ENCODE measurements around the gene NECTIN4.

DNA sequence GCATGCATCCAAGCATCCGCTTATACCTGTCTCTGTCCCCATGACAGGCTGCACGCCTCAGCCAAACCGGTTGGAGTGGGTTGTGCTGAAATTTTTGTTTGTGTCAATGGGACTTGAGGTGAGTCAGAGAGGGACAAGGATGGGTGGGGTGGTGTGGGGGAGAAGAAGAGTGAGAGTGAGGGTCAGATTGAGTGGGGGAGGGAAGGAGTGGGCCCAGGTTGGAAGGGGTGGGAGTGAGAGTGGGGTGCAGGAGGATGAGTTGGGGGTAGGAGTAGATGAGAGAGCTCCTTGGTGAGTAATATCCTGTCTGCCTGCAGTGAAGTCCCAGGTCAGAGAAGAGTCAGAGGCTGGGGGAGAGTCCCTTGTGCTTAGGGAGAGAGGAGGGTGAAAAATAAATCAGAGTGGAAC, 3.3 kb upstream of the NECTIN4 start:
- no peak for TF ChIP-seq POLR2A (IDR thresholded peaks at IDR 0.05)
- TF ChIP-seq CTCF (IDR thresholded peaks at IDR 0.05) = no peak
